Endothelial cell of umbilical vein (primary cell): ENCODE measurements around the gene LMNA. TPM values are rescaled to one million over a fixed set of nuclear protein-coding genes. Genes with fewer than 3 reads are reported as not detected.

Experiments
- BruUV-seq: library from RNA; stranded (reverse); fragments of 400-500 nt; replicated peaks from 2 replicates; lab custom pipeline; 2021; lab: Mats Ljungman, UMichigan
- CTCF ChIA-PET: fragments of 300-600, 350-600 bp; sonication (Branson Sonifier 250); formaldehyde crosslinking; loops from one replicate; lab custom pipeline; 2021; ENCODE audit warnings: antibody characterized with exemption, inconsistent platforms; lab: Charles Lee
- POLR2A ChIA-PET: fragments of 300-600, 350-600 bp; sonication (Branson Sonifier 250); formaldehyde crosslinking; loops from one replicate; lab custom pipeline; 2021; ENCODE audit warnings: antibody characterized with exemption, inconsistent platforms; lab: Charles Lee
- DNase-seq: peaks from one replicate; pipeline ENCODE4 v3.0.0-alpha.2; 2011; ENCODE audit warnings: low read depth, low spot score
- FAIRE-seq: peaks from 2 replicates; lab custom pipeline; 2011; peaks lifted over from hg19 to GRCh38; lab: Jason Lieb, UNC
- H2AFZ ChIP-seq: 2 replicates; pipeline ENCODE4 v1.6.0; 2012; ENCODE audit warnings: low read depth, low read length, control low read depth, inconsistent platforms
- H3K27ac ChIP-seq: 2 replicates; pipeline ENCODE4 v1.5.1; 2011; ENCODE audit warnings: low read depth, mild to moderate bottlenecking, control low read depth, low read length, moderate library complexity; ENCODE audit not compliant: insufficient read depth
- H3K27me3 ChIP-seq, 2 experiments: 2 replicates each; pipeline versions ENCODE4 v1.6.0 to v1.6.1; 2011; ENCODE audit warnings: low read length in 2 of 2, mixed read lengths in 1 of 2; ENCODE audit not compliant: control insufficient read depth in 2 of 2, insufficient read depth in 2 of 2
- H3K36me3 ChIP-seq, 2 experiments: 2 replicates in 1 of 2; 3 replicates in 1 of 2; pipeline ENCODE4 v1.5.1; 2011; ENCODE audit warnings: low read length in 2 of 2, mild to moderate bottlenecking in 1 of 2, moderate library complexity in 1 of 2; ENCODE audit not compliant: control insufficient read depth in 2 of 2, insufficient read depth in 2 of 2; ENCODE audit errors: extremely low read depth in 1 of 2
- H3K4me1 ChIP-seq: 3 replicates; pipeline ENCODE4 v1.5.1; 2011; ENCODE audit warnings: mild to moderate bottlenecking, low read length; ENCODE audit not compliant: control insufficient read depth, insufficient read depth; ENCODE audit errors: extremely low read depth
- H3K4me2 ChIP-seq: 2 replicates; pipeline ENCODE4 v1.6.1; 2011; ENCODE audit warnings: low read length, control low read depth, mixed read lengths; ENCODE audit not compliant: insufficient read depth
- H3K4me3 ChIP-seq, 3 experiments: fragments of 200-600 bp in 1 of 3; sonication (generic), shearing (Covaris generic) in 1 of 3; replicated peaks in 1 of 3; 2 replicates each; pipeline ENCODE4 v1.5.1; 2011 to 2016; ENCODE audit warnings: control low read depth in 3 of 3, low read length in 3 of 3, mild to moderate bottlenecking in 2 of 3, inconsistent platforms in 1 of 3, low read depth in 1 of 3, moderate library complexity in 1 of 3; ENCODE audit not compliant: insufficient read depth in 1 of 3
- H3K79me2 ChIP-seq: 2 replicates; pipeline ENCODE4 v1.6.0; 2012; ENCODE audit warnings: low read length, inconsistent platforms; ENCODE audit not compliant: control insufficient read depth, insufficient read depth
- H3K9ac ChIP-seq: replicated peaks from 2 replicates; pipeline ENCODE3; 2011; ENCODE audit warnings: low read length, control low read depth; ENCODE audit not compliant: insufficient read depth; ENCODE audit errors: extremely low read depth
- H3K9me1 ChIP-seq: replicated peaks from 3 replicates; pipeline ENCODE4 v1.6.0; 2011; ENCODE audit warnings: mild to moderate bottlenecking, low read length; ENCODE audit not compliant: control insufficient read depth, insufficient read depth; ENCODE audit errors: extremely low read depth
- H3K9me3 ChIP-seq: replicated peaks from 2 replicates; pipeline ENCODE4 v1.5.1; 2012; ENCODE audit warnings: low read length, inconsistent platforms; ENCODE audit not compliant: control insufficient read depth, insufficient read depth
- H4K20me1 ChIP-seq: replicated peaks from 2 replicates; pipeline ENCODE3; 2011; ENCODE audit warnings: mild to moderate bottlenecking, low read length; ENCODE audit not compliant: control insufficient read depth, insufficient read depth; ENCODE audit errors: extremely low read depth
- EZH2 ChIP-seq: IDR thresholded peaks from 2 replicates; pipeline ENCODE4 v1.6.1; 2012; ENCODE audit warnings: borderline replicate concordance, low read depth, mild to moderate bottlenecking, moderate library complexity, low read length, inconsistent platforms; ENCODE audit not compliant: severe bottlenecking
- FOS ChIP-seq: IDR thresholded peaks from 2 replicates; pipeline ENCODE4 v1.6.1; 2011; ENCODE audit warnings: mild to moderate bottlenecking, low read length, moderate library complexity, borderline replicate concordance; ENCODE audit not compliant: insufficient read depth
- GATA2 ChIP-seq: IDR thresholded peaks from 2 replicates; pipeline ENCODE4 v1.7.0; 2011; ENCODE audit warnings: low read depth, mild to moderate bottlenecking, moderate library complexity, mixed read lengths, low read length; ENCODE audit not compliant: insufficient read length, insufficient read depth
- JUN ChIP-seq: IDR thresholded peaks from 2 replicates; pipeline ENCODE4 v1.6.1; 2011; ENCODE audit warnings: borderline replicate concordance, low read depth; ENCODE audit not compliant: insufficient read length, insufficient read depth
- MYC ChIP-seq: IDR thresholded peaks from one replicate; pipeline ENCODE4 v1.6.1; 2011; ENCODE audit warnings: mild to moderate bottlenecking, low read depth, low read length
- POLR2A ChIP-seq: IDR thresholded peaks from 2 replicates; pipeline ENCODE4 v1.6.1; 2012; ENCODE audit warnings: low read depth, mild to moderate bottlenecking, control low read depth, low read length
- POLR2AphosphoS5 ChIP-seq: IDR thresholded peaks from 2 replicates; pipeline ENCODE4 v1.6.1; 2012; ENCODE audit warnings: low read depth, mild to moderate bottlenecking, control low read depth, low read length, moderate library complexity; ENCODE audit not compliant: insufficient read depth
- dilution Hi-C: fragments of 300-500 bp; cut with MboI; formaldehyde crosslinking; loops from one replicate; pipeline ENCODE4 v1.15.0; 2019; ENCODE audit warnings: low sequenced_read_pairs; ENCODE audit not compliant: extremely low pct_ligation_motif_present
- intact Hi-C: fragments of 100-400 bp; cut with micrococcal nuclease; formaldehyde crosslinking; loops from one replicate; pipeline ENCODE4 v1.10.0; 2022
- polyA plus RNA-seq, 4 experiments: library from polyadenylated mRNA; depleted of rRNA in 3 of 4; stranded (reverse) in 3 of 4; unstranded in 1 of 4; fragments of >200 nt; gene quantifications; 2 replicates each; pipeline versions ENCODE4 v1.2.1 to v1.2.3, GENCODE V29; 2011 to 2012; ENCODE audit warnings: missing spikeins in 1 of 4
- total RNA-seq: library from RNA; stranded (reverse); gene quantifications from 2 replicates; pipeline ENCODE4 v1.2.3, GENCODE V29; 2021
- TF ChIP-seq, protein P1 (sequence below), 2 donors: IDR thresholded peaks; 1 replicate in 1 of 2; 2 replicates in 1 of 2; pipeline ENCODE4 v1.5.1; 2011; ENCODE audit warnings: low read length in 2 of 2, mild to moderate bottlenecking in 2 of 2, moderate library complexity in 2 of 2, control low read depth in 1 of 2, inconsistent platforms in 1 of 2, low read depth in 1 of 2; ENCODE audit not compliant: insufficient read depth in 1 of 2; ENCODE audit errors: extremely low read depth in 1 of 2
- TF ChIP-seq, protein P2 (sequence below): IDR thresholded peaks from 2 replicates; pipeline ENCODE4 v1.6.1; 2011; ENCODE audit not compliant: insufficient read depth, insufficient read length

The LMNA gene
- total and polyA plus RNA-seq, 2 donors (not counting 3 experiments of a cell fraction or from before 2014, with no cell fraction given), result 371 to 742 TPM

DNA sequence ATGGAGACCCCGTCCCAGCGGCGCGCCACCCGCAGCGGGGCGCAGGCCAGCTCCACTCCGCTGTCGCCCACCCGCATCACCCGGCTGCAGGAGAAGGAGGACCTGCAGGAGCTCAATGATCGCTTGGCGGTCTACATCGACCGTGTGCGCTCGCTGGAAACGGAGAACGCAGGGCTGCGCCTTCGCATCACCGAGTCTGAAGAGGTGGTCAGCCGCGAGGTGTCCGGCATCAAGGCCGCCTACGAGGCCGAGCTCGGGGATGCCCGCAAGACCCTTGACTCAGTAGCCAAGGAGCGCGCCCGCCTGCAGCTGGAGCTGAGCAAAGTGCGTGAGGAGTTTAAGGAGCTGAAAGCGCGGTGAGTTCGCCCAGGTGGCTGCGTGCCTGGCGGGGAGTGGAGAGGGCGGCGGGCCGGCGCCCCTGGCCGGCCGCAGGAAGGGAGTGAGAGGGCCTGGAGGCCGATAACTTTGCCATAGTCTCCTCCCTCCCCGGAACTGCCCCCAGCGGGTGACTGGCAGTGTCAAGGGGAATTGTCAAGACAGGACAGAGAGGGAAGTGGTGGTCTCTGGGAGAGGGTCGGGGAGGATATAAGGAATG, 505 bp downstream of the LMNA start:
- TSS peak; percentile 66 for BruUV-seq
- TF ChIP-seq FOS, result no peak
- no peak for TF ChIP-seq JUN
- TF ChIP-seq GATA2, result no peak
- no peak for TF ChIP-seq POLR2A
- TF ChIP-seq MYC, result no peak
- no peak for TF ChIP-seq POLR2AphosphoS5
- TF ChIP-seq, protein P1, sequence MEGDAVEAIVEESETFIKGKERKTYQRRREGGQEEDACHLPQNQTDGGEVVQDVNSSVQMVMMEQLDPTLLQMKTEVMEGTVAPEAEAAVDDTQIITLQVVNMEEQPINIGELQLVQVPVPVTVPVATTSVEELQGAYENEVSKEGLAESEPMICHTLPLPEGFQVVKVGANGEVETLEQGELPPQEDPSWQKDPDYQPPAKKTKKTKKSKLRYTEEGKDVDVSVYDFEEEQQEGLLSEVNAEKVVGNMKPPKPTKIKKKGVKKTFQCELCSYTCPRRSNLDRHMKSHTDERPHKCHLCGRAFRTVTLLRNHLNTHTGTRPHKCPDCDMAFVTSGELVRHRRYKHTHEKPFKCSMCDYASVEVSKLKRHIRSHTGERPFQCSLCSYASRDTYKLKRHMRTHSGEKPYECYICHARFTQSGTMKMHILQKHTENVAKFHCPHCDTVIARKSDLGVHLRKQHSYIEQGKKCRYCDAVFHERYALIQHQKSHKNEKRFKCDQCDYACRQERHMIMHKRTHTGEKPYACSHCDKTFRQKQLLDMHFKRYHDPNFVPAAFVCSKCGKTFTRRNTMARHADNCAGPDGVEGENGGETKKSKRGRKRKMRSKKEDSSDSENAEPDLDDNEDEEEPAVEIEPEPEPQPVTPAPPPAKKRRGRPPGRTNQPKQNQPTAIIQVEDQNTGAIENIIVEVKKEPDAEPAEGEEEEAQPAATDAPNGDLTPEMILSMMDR (IDR thresholded peaks at IDR 0.05; ENCODE audit: extremely low read depth in 1 of 2, insufficient read depth in 1 of 2, low read depth in 1 of 2, low read length in 2 of 2), result no peak
- TF ChIP-seq, protein P2, sequence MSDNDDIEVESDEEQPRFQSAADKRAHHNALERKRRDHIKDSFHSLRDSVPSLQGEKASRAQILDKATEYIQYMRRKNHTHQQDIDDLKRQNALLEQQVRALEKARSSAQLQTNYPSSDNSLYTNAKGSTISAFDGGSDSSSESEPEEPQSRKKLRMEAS, result no peak
- no peak for TF ChIP-seq EZH2
- dilution Hi-C loops, result no loop called here
- Histone ChIP-seq H3K79me2 (peaks cover 53% of the 10 kb centered on the region), H3K36me3 (peaks cover 0 to 2% of the 10 kb centered on the region in 2 experiments), H2AFZ (no peak overlapping the region), H3K27ac (peak overlapping the region; percentile 50), H3K4me1 (peaks cover 30% of the 10 kb centered on the region), H3K4me3 (peak overlapping the region; percentile 40 to 97 (median 78)), H3K4me2 (peak overlapping the region; percentile 78), H4K20me1 (no peaks in the 10 kb centered on the region), H3K9me3 (no peaks in the 10 kb centered on the region), H3K9ac (peak overlapping the region; percentile 88), H3K27me3 (no peaks in the 10 kb centered on the region), H3K9me1 (no peaks in the 10 kb centered on the region)
- peak; percentile 86 for FAIRE-seq
- intact Hi-C loops, result loop anchor here (1.0 kb wide), 4 partner anchors 8 to 18 kb away; no protein-coding TSS in a partner anchor
- ChIA-PET CTCF (interaction anchor here (1.4 to 13.3 kb wide), 6 partner anchors 8 to 118 kb away, joined by 4 to 283 read pairs (median 12); no protein-coding TSS in a partner anchor), POLR2A (interaction anchor here (1.1 to 3.7 kb wide), 6 partner anchors 8 to 18 kb away, joined by 4 to 55 read pairs (median 12); no protein-coding TSS in a partner anchor)
- peak; percentile 38 for DNase-seq
